H1 (cell line): ENCODE results near the gene HMGB4. TPM values are rescaled to one million over a fixed set of nuclear protein-coding genes. Genes with fewer than 3 reads are reported as not detected.

ENCODE experiments used
- CBX5 ChIP-seq: fragments of 300-800, 300-1000 bp; sonication (generic); IDR thresholded peaks from 2 replicates; pipeline ENCODE4 v1.7.1; 2016; ENCODE audit warnings: antibody characterized with exemption, low read length, low read depth
- EZH2 ChIP-seq: fragments of 200-600 bp; sonication (generic); IDR thresholded peaks from 2 replicates; pipeline ENCODE4 v1.7.1; 2012; ENCODE audit warnings: low read depth, mild to moderate bottlenecking, moderate library complexity, low read length, inconsistent platforms; ENCODE audit not compliant: severe bottlenecking
- JUND ChIP-seq: IDR thresholded peaks from 2 replicates; pipeline ENCODE4 v1.6.1; 2011; ENCODE audit warnings: mild to moderate bottlenecking, improper control_type of control experiment, low read length
- KDM1A ChIP-seq: fragments of 200-600, 300-600 bp; sonication (generic); IDR thresholded peaks from 2 replicates; pipeline ENCODE4 v1.7.1; 2016; ENCODE audit warnings: mild to moderate bottlenecking, low read length, borderline replicate concordance
- KDM4A ChIP-seq: IDR thresholded peaks from one replicate; pipeline ENCODE4 v1.7.1; 2012; ENCODE audit warnings: low read depth, mild to moderate bottlenecking, moderate library complexity, low read length, inconsistent platforms; ENCODE audit not compliant: severe bottlenecking
- POLR2AphosphoS5 ChIP-seq: IDR thresholded peaks from 2 replicates; pipeline ENCODE4 v1.6.1; 2011; ENCODE audit warnings: low read depth, low read length
- polyA plus RNA-seq, 7 experiments: library from polyadenylated mRNA; depleted of rRNA in 3 of 7; stranded (reverse) in 5 of 7; unstranded in 2 of 7; fragments of >200 nt in 5 of 7; fragments of 200-250 nt in 2 of 7; gene quantifications; 1 replicate in 5 of 7; 2 replicates in 1 of 7; 4 replicates in 1 of 7; pipeline versions ENCODE4 v1.2.1 to v1.2.3, GENCODE V29; 2011 to 2013; ENCODE audit warnings: missing spikeins in 2 of 7, mixed read lengths in 2 of 7
- total RNA-seq: library from RNA; stranded (reverse); fragmentation: NEBNext Ultra II Directional; extraction: Animal tissue kit (Norgen Biotek cat#: 25700); gene quantifications from 2 replicates; pipeline ENCODE4 v1.2.1, GENCODE V29; 2021
- TF ChIP-seq, protein P1 (sequence below): fragments of 300-600 bp; sonication (generic); IDR thresholded peaks from 2 replicates; pipeline ENCODE4 v1.7.1; 2012; ENCODE audit warnings: low read length, moderate library complexity, mild to moderate bottlenecking, inconsistent platforms; ENCODE audit not compliant: insufficient replicate concordance
- TF ChIP-seq, protein P2 (sequence below): IDR thresholded peaks from 2 replicates; pipeline ENCODE4 v1.6.1; 2012; ENCODE audit warnings: inconsistent platforms
- TF ChIP-seq, protein P3 (sequence below): IDR thresholded peaks from 2 replicates; pipeline ENCODE4 v1.6.1; 2012; ENCODE audit warnings: inconsistent platforms
- TF ChIP-seq, protein P4 (sequence below): IDR thresholded peaks from 2 replicates; pipeline ENCODE4 v1.6.1; 2011; ENCODE audit warnings: low read depth, mild to moderate bottlenecking, low read length; ENCODE audit not compliant: insufficient read depth

Gene HMGB4
- total and polyA plus RNA-seq, 2 of the 8 experiments (the other 6 are each of a cell fraction or from before 2014, with no cell fraction given) = not detected

DNA sequence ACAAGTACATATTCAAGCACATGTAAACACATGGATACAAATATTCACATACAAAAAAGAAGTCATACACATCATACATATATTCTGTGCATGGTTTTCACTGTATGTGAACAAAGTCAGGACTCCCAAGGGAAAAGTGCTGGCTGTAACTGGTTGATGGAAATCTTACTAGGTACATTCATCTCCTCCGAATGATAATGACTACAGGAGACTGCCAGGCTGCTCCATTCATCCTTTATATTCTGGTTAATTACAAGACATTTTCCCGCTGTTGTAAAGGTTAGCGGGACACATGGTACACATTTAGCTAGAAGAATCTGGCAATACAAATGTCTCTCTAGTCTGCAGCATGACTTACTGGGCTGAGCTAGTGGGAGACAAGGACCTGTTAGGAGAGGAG lies 26.2 kb upstream of the HMGB4 start (continued):
- TF ChIP-seq, protein P1, sequence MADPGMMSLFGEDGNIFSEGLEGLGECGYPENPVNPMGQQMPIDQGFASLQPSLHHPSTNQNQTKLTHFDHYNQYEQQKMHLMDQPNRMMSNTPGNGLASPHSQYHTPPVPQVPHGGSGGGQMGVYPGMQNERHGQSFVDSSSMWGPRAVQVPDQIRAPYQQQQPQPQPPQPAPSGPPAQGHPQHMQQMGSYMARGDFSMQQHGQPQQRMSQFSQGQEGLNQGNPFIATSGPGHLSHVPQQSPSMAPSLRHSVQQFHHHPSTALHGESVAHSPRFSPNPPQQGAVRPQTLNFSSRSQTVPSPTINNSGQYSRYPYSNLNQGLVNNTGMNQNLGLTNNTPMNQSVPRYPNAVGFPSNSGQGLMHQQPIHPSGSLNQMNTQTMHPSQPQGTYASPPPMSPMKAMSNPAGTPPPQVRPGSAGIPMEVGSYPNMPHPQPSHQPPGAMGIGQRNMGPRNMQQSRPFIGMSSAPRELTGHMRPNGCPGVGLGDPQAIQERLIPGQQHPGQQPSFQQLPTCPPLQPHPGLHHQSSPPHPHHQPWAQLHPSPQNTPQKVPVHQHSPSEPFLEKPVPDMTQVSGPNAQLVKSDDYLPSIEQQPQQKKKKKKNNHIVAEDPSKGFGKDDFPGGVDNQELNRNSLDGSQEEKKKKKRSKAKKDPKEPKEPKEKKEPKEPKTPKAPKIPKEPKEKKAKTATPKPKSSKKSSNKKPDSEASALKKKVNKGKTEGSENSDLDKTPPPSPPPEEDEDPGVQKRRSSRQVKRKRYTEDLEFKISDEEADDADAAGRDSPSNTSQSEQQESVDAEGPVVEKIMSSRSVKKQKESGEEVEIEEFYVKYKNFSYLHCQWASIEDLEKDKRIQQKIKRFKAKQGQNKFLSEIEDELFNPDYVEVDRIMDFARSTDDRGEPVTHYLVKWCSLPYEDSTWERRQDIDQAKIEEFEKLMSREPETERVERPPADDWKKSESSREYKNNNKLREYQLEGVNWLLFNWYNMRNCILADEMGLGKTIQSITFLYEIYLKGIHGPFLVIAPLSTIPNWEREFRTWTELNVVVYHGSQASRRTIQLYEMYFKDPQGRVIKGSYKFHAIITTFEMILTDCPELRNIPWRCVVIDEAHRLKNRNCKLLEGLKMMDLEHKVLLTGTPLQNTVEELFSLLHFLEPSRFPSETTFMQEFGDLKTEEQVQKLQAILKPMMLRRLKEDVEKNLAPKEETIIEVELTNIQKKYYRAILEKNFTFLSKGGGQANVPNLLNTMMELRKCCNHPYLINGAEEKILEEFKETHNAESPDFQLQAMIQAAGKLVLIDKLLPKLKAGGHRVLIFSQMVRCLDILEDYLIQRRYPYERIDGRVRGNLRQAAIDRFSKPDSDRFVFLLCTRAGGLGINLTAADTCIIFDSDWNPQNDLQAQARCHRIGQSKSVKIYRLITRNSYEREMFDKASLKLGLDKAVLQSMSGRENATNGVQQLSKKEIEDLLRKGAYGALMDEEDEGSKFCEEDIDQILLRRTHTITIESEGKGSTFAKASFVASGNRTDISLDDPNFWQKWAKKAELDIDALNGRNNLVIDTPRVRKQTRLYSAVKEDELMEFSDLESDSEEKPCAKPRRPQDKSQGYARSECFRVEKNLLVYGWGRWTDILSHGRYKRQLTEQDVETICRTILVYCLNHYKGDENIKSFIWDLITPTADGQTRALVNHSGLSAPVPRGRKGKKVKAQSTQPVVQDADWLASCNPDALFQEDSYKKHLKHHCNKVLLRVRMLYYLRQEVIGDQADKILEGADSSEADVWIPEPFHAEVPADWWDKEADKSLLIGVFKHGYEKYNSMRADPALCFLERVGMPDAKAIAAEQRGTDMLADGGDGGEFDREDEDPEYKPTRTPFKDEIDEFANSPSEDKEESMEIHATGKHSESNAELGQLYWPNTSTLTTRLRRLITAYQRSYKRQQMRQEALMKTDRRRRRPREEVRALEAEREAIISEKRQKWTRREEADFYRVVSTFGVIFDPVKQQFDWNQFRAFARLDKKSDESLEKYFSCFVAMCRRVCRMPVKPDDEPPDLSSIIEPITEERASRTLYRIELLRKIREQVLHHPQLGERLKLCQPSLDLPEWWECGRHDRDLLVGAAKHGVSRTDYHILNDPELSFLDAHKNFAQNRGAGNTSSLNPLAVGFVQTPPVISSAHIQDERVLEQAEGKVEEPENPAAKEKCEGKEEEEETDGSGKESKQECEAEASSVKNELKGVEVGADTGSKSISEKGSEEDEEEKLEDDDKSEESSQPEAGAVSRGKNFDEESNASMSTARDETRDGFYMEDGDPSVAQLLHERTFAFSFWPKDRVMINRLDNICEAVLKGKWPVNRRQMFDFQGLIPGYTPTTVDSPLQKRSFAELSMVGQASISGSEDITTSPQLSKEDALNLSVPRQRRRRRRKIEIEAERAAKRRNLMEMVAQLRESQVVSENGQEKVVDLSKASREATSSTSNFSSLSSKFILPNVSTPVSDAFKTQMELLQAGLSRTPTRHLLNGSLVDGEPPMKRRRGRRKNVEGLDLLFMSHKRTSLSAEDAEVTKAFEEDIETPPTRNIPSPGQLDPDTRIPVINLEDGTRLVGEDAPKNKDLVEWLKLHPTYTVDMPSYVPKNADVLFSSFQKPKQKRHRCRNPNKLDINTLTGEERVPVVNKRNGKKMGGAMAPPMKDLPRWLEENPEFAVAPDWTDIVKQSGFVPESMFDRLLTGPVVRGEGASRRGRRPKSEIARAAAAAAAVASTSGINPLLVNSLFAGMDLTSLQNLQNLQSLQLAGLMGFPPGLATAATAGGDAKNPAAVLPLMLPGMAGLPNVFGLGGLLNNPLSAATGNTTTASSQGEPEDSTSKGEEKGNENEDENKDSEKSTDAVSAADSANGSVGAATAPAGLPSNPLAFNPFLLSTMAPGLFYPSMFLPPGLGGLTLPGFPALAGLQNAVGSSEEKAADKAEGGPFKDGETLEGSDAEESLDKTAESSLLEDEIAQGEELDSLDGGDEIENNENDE = no peak
- TF ChIP-seq, protein P2, sequence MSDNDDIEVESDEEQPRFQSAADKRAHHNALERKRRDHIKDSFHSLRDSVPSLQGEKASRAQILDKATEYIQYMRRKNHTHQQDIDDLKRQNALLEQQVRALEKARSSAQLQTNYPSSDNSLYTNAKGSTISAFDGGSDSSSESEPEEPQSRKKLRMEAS = no peak
- TF ChIP-seq CBX5 (no peak), KDM1A (no peak), EZH2 (no peak), KDM4A (no peak), JUND (no peak), POLR2AphosphoS5 (no peak)
- TF ChIP-seq, protein P3, sequence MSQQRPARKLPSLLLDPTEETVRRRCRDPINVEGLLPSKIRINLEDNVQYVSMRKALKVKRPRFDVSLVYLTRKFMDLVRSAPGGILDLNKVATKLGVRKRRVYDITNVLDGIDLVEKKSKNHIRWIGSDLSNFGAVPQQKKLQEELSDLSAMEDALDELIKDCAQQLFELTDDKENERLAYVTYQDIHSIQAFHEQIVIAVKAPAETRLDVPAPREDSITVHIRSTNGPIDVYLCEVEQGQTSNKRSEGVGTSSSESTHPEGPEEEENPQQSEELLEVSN = no peak
- TF ChIP-seq, protein P4, sequence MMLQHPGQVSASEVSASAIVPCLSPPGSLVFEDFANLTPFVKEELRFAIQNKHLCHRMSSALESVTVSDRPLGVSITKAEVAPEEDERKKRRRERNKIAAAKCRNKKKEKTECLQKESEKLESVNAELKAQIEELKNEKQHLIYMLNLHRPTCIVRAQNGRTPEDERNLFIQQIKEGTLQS = no peak
